ENCODE measurements around the gene MORC2.

The MORC2 gene

DNA sequence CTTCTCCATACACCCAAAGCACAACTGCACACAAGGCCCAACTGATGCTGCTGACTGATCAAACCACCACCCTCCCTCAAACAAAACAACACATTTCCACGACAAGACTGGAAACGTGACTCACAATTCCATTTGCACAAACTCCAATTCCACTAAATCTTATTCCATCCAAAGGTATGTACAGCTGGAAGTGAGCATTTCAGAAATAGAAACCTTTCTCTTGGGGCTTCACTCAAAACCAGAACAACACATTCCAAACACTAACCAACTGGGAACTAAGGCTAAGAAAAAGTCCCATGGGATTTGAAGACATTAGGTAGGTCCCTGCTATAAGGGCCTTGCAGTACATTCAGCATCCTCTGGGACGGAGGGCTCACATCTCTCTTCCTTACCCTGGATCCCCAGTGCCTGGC, 19.6 kb downstream of the MORC2 start:
- DNase-seq, result no peak

DNA sequence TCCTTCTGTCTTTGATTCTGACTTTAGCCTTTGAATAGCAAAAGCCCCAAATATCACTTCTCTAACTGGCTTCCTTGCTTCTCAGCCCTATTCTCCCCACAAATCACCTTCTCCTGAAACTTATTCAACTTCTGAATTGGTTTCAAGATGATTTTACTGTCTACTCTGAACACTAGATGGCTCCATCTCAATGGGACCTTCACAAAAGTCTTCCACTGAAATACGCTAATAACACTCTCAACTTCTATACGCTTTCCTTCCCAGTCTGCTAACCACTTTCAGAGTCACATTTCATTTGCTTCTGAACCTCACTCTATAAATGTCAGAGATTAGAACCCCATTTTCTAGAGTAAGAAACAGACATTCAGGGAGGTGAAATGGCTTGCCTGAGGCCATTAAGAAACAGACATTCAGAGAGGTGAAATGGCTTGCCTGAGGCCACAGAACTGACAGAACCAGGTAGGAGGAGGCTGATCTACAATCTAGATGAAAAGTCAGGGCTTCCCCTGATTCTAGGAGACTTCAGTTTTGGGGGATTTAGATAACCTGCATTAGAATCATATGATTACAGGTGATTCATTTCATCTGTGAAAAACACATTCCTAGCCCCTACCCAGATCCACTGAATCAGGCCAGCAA, 20.6 kb downstream of the MORC2 start:
- no peak for DNase-seq

DNA sequence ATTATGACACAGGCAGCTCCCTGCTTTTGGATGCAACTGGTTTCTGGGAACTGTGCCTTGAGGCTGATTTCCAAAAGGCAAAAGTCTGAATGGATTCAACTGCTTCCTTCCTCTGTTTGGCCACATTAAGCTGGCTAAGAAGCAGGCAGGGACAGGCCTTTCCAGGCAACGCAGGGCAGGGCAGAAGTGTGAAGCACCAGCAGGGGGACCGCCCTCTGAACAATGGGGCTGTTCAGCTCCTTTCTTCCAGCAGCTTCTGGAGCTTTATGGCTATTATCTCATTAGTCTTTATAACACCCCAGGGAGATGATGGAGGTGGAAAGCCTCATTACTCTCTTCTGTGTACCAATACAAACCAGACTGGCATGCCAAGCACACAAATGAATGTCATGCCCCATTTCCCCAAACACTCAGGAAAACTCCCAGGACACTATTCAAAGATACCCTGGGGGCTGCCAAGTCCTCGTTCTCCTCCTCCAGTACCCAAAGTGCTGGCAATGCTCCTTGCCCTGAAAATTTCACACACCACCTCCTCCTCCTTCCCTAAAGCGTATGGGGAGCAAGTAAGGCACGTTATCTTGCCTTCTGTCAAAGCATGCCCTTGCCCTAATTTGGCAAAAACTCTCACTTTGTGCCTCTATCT, 21.3 kb downstream of the MORC2 start:
- DNase-seq, result no peak

DNA sequence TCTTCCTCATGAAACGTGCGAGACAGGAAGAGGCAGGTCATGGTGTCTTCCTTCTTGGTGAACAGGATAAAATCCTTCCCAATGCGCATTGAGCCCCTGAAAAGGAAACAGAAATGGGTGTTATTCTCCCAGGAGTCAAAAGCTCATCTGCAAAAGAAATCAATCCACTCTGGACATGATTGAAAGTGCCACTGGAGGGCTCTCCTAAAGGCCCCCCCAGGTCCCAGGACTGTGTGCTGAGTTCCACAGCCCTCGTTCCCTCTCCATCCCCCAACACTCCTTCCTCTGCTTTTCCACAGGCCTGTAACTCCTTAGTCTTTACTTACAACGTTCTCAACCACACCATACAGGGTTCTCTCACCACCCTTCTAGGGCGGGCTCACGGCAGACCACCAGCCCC, 22.2 kb downstream of the MORC2 start:
- DNase-seq, result no peak

DNA sequence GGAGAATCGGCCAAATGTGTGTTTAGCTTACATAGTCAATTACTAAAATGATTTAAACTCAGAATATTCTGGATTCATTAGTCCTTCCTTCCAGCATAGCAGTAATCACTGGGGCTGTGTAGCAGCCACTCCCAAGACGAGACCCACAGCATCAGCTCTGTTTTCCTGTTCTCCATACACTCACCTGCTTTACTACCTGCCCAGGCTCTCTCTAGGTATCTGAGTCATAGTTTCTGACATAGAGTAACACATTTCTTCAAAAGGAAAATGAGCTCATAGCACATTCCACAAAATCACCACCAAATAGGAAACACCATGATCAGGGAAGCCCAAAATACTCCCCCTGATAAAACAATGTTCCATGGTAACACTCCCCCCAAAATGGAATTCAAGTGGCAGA, 22.9 kb downstream of the MORC2 start:
- no peak for DNase-seq

DNA sequence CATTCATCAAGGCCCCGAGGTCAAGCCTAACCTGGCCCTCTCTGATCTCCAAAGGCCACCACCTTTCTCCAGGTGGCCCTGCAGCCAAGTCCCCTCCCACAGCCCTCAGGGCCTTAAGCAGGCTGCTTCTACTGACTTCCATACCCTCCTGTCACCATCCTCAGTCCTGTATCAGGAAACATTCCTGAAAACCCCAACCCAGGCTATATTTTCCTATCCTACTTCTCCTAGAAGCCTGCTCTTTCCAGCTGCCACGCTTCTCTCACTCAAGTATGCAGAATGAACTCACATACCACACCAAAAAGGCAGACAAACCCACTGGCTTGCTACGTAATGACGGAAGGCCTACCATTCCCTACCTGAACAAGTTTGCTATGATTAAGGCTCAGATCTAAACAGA, 23.6 kb downstream of the MORC2 start:
- no peak for DNase-seq

DNA sequence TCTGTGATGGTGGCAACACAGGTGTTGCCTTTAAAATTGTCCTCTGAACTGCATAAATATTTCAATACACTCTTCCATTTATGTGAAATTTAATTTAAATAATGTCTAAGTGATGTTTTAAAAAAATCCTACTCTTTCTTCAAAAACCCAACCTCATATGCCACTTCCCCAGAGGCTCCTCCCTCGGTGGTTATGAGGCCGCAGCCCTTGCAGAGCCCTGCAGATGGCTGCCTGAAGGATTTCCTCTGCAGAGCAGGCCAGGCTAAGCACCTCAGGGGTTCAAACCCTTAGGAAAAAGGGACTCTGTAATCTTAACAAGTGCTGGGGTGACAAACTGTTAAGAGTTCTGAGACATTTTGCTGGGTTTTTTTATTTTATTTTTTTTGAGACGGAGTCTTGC, 25.2 kb downstream of the MORC2 start:
- no peak for DNase-seq

DNA sequence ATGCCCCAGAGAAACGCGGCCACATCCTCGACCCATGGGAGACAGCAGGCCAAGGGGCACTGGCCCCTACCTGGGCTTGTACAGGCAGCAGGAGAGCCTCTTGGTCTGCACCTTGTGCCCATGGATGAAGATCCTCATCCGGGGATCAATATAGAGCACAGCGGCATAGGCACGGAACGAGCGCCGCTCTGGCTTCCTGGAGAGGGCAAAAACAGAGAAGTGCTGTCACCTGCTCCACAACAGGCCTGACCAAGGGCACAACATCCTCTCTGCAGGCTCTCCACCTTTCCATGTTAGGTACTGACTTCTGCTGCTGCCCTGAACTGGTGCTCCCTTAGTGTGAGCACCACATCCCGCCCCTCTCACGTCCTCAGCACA, 27.2 kb downstream of the MORC2 start:
- DNase-seq, result no peak

DNA sequence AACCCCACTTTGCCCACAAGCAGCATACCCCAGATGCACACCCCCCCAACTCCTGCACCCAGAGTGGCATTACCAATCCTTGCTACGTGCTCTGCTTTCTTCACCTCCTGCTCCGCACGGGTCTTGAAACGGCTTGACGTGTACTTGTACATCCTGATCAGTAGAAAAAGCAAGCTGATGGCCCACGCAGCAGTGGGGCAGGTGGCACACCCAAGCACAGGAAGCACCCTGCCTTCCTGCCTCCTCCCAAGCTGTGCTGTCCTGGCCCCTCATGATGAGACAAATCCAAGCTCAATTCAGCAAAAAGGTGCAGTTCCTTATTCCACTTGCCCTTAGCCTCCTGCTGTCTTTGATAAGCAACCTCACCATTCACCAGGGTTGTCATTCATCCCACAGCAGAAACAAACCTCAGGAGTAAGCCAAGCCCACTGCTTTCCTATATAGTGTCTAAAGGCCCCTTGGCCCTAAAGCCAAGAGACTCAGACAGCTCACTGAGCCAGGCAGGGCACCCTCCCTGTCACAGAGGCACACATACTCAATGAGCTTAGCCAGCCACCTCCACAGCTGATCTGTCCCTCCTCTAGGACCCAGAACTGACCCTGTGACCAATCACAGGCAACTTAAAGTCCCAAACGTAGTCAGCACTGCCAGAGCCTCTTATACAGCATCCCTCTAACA, 27.8 kb downstream of the MORC2 start:
- DNase-seq, result no peak

DNA sequence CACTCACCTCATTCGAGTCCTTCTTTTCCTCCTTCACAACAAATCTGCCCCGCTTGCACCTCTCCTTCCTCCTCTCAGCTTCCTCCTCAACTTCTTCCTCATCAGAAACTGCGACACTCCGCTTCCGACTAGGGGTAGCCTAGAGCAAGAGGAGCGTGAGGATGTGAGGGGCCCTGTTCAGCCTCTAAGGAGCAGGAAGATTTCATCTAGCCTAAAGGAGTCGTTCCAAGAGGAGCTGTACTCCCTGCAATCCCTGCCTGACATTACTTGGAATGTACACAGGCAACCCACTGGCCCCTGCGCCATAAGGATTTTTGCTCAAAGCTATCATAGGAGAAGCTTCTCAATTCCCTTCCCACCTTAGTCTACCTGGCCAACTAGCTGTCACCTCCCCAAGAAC, 34.5 kb downstream of the MORC2 start:
- DNase-seq, result no peak

DNA sequence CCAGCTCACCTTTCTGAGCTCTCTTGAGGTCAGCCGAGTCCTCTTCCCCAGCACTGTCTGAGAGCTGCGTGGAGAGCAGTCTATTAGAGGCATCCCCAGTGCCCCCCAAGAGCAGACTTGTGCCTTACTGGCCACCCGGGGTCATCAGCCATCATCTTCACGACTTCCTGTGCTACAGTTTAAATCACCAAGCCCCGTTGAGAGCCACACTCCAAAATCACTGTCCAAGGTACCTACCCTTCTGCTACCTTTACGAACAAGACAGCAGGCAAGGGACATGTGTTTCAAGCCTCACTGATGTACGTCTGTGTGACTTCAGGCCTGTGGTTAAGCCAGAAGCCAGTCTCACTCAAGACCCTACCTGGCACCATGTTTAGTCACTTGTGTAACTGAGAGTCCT, 35.1 kb downstream of the MORC2 start:
- no peak for DNase-seq

DNA sequence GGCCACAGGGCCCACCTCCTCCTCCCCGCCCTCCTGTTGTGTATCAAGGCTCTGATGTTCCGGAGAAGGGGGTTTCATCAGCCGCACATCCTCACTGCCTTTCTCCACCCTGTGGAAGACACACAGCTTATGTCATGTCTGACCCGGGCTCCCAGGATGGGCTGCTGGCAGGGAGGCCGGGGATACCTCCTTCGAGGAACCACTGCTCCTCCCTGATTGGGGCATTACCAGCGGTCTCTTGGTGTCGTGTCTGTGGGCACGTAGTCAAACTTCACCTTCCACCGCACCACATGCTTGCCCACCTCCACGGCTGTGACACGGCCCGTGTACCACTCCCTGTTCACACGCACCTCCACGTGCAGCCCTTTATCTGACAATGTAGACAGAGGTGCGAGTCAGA, 35.9 kb downstream of the MORC2 start:
- DNase-seq, result no peak

DNA sequence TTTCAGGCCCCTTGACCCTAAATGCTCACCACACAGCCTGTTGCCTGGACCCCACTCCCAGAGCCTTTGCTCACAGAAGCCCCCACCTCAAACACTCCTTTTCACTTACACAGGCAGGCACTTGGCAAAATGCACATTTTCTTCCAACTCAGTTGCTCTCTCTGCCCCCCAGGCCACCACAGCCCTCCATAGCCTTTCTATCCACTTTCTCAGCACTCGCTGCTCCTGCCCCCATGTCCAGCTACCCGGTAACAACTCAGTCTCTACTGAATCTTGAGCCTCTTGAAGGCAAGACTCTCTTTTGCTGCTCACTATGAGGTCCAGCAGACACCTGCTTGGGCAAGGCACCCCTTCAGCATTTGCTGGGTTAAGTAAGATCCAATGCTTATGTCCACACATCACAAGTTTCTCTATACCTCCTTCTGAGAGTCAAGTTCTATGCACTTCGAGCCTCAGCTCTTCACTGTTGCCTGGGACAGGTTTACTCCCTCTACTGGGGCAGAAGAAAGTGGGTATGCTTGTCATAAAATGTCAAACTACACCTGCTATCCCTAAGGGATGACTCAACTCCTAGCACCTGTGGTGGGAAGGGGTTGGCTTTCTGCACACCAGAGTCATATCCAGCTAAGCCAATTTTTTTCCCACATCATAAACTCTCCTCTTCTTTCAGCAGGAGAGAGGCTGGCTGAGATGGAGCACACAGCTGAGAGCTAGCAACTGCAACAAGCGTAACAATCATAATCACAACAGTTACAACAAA, 36.9 kb downstream of the MORC2 start:
- no peak for DNase-seq

DNA sequence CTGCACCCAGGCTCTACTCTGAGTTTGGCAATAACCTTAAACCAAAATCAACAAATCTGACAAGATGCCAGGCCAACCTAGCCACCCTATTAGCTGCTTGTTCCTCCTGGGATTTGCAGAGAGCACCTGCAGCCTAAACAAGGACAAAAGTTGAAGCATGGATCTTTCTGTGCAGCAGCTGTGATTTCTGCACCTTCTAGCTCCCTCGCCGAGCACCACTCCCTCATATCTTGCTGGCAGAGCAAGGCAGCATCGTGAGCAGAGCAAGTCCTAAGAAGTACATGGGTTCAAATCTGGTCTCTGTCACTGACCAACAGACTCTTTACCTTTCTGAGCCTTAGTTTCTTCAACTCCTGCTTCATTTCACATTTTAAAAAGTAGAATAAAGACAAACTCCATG, 38.3 kb downstream of the MORC2 start:
- no peak for DNase-seq

DNA sequence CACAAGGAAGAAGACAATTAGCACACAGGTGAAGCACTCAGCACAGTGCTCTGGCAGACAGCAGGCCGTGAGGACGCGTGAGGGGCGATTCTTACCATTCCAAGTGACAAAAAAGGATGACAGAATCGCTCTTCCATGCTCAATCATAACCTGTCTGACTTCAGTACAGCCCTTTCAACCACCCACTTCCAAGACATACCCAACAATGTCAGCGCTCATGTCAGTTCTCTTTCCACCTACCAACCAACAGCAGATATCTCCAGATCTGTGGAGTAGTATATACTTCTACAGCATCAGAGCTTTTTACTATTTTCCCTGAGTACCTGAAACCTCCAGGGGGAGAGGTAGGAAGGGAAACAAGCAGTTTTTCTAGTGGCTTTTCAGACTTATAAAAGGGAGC, 40.2 kb downstream of the MORC2 start:
- DNase-seq, result no peak

DNA sequence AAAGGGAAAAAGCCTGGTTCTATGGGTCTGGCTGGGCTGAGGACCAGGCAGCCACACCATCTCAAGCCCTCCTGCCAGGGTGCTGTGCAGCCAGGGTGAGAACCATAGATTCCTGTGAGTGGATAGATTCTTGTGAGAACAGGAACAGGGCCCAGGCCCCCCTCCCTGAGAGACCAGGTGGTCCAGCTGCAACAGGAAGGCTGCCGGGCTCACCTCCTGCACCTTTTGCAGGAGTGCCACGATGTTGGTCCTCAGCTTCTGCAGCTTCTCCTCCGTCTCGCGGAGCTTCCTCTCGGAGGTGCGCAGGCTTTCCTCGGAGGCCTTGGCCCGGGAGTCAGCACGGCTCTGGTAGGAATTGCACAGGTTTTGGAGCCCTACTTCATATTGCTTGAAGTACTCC, 40.8 kb downstream of the MORC2 start:
- DNase-seq, result no peak

DNA sequence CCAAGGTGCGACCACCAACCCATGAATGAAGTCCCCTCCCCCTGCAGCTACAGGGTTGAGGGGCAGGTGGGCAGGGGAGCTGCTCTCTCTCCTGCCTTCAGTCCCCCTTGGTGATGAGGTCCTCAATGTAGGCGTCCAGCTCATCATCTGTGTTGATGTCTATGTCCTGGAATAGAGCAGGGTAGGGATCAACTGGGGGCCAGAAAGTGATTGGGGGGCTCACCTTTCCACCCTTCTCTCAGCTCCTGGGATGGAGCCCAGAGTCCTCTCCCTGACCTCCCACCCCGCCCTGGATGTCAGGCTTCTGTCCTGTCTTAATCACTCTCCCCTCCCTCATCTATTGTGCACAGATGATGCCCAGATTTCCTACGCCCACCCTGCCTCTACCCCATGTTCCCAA, 41.9 kb downstream of the MORC2 start:
- no peak for DNase-seq

DNA sequence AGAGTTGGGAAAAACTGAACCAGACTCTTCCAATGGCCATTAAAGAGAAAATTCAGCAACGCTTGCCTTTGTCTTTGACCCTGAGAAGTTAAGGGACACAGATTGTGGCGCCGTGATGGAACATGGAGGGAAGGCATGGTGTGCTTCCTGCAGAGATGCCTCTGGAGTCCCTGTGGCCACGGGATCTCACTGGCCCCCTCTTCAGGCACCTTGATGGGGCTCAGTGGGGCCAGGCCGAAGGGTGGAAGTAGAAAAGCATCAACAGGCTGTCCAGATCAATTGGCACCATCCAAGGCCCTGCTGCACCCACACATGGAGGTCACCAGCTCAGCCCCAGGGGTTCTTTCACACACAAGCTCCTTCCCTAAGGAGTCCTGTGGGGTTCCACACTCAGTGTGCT, 42.9 kb downstream of the MORC2 start:
- DNase-seq, result no peak

DNA sequence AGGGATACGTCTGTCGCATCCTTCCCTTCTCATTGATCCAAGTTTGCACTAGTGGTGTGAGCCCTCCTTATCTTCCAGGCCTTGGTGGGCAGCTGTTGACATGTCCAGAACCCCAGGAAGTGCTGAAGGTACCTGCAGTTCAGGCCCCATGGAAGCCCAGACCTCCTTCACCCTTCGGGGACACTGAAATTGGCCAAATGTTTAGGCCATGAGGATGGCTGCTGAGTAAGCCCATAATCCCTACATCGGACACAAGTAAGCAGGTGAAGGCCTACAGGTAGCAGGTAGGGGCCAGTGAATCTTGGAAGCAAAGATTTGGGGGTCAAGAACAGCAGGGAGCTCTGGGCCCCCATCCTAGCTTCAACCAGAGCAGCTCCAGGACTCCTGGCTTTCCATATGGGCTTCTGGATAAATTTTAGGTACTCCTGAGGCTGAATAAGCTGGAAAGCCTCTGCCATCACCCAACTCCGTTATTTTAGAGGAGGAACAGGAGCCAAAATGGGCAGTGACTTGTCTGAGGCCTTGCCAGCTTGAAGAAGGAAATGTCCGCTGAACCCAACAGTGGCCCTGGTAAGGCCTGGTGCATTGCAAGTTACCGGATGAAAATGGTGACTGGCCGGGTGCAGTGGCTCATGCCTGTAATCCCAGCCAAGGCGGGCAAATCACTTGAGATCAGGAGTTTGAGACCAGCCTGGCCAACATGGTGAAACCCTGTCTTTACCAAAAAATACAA, 45.2 kb downstream of the MORC2 start:
- no peak for DNase-seq

DNA sequence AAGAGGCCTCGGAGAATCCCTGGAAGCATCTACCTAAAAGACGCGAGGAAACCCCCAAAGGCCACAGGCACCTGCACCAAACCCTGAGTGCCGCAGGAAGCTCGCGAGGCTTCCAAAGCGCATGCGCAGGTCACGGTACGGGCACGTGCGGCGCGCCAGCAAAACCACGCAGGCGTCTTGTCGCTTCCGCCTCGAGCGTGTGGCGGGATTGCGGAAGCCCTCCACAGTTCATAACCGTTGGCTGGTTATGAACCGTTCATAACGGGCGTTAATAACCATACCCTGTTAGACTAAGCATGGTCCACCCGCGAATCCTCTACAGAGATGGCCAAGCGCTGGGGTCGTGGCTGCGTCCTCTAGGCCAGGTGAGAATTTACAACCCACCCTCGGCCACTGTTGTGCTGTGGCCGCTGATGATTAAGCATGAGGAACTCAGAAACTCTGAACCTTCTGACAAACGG, 46.4 kb downstream of the MORC2 start:
- DNase-seq, result peak; percentile 68

DNA sequence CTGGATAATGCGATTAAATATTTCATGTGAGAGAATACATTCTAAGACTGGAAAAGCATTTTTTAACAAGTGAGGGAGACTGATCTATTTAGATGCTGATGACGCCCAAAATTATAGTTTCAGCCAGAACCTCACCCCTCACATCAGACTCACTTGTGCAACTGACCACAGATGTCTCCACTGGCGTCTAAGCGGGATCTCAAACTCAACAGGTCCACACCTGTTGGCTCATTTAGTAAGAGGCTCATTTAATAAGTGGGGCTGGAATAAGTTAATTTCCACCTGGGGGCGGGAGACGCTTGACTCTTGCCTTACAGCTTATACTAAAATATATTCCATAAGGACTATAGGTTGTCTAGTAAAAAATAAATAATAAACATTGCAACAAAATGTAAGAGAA, 47.5 kb downstream of the MORC2 start:
- no peak for DNase-seq

DNA sequence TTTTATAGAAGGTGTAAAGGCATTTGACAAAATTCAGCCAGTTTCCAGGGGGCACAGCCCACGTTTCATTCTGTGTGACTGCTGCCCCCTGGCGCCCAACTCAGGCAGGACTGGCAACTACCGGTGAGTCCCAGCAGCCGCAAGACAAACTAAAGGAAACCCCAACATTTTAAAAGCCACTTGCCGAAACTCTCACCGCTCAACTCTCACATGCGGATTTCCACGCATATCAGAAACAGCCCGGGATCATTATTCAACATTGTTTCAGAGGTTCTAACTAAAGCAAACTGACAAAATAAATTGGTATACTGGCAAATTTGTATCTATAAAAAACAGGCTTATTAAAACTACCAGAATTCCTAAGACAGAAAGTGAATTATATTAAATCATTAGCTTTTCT, 48.2 kb downstream of the MORC2 start:
- peak; percentile 88 for DNase-seq

DNA sequence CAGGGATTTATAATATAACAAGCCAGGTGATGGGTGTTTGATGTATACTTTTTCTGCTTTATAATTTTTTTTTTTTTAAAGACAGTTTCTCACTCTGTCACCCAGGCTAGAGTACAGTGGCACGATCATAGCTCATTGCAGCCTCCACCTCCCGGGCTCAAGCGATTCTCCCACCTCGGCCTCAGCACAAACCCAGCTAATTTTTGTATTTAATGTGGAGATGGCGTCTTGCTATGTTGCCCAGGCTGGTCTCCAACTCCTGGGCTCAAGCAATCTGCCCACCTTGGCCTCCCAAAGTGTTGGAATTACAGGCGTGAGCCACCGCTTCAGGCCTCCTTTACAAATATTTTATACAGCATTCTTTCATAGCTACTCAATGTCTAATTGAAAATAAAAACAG, 48.6 kb downstream of the MORC2 start:
- no peak for DNase-seq
